HG03521 (cell line): ENCODE results near the gene FAM50A.
A peak's percentile ranks its signal among the peaks of the same experiment; 100 is the strongest.

Source experiments
- ATAC-seq: cut with Tn5 transposase; IDR thresholded peaks from one replicate; pipeline ENCODE4 v1.9.1; 2021; ENCODE audit warnings: mild to moderate bottlenecking, moderate library complexity; ENCODE audit not compliant: unreplicated experiment

The FAM50A gene

DNA sequence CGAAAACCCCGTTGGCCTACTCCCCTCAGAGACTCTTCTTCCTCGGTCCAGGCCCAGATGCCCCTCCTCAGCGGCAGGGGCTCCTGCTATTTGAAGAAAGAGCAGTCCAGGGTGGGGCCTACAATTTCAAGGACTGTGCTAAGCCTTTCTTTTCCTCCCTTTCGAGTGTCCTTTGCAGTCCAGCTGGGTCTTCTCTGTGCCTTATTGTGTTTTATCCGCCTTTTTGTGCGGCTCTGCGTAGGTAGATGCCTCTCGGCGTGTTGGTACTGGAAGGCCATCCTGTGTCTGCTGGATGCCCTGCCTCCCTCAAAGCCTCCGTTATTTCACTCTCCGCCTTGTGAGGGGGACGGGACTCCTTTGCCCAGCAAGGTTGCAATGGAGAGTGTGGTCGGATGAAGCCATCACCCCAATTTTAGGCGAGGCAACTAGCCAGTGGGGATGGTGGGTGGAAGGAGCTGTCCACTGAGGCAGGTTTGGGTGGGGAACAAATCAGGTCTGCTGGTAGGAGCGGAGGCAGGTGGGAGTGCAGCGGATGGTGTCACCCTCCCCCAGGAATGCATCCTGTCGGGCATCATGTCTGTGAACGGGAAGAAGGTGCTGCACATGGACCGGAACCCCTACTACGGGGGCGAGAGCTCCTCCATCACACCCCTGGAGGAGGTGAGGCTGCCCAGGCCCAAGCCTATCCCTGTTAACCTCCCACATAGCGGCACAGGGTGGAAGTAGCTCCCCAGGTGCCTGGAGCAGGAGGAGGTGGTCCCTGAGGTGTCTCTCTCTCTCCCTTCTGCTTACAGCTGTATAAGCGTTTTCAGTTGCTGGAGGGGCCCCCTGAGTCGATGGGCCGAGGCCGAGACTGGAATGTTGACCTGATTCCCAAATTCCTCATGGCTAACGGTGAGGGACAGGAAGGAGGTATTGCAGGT lies 5.7 kb upstream of the FAM50A start:
- ATAC-seq: no peak

DNA sequence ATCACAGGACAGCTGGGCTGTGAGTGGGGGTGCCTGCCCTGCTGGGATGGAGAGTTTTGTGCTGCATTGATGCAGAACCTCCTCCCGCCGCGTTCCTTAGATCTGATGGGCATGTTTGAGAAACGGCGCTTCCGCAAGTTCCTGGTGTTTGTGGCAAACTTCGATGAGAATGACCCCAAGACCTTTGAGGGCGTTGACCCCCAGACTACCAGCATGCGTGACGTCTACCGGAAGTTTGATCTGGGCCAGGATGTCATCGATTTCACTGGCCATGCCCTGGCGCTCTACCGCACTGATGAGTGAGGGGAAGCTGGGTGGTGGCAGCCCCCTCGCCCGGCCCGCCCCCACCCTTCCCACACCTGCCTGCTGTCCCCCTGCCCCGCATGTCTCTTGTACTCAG lies 4.1 kb upstream of the FAM50A start:
- ATAC-seq: no peak

DNA sequence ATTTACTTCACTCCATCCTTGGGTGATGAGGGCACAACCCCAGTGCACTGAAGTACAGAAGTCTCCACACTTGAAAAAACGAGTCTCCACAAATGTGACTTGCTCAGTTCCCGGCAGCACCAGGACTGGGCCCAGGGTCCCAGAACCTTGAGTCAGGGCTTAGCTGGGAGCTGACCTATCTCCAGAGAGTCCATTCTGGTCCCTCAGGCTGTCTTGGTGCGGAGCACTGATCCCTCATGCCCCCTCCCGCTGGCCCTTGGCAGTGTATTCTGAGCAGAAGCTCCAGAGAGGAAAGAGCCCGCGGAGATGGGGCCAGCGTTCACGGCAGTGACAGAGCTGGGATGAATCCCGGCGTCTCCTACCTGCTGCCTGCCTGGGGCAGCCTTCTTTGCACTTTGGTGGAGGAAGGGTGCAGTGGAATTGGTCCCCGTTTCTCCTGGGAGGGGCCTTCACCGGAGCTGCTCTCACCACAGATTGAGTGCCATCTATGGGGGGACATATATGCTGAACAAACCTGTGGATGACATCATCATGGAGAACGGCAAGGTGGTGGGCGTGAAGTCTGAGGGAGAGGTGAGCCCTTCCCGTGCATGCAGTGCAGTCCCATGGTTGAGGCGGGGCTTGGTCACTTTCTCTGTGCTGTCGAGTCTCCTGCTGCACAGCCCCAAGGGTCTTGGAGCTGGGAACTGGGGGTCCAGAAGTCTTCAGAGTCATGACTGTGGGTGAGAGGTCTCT lies 3.2 kb upstream of the FAM50A start:
- no peak for ATAC-seq

DNA sequence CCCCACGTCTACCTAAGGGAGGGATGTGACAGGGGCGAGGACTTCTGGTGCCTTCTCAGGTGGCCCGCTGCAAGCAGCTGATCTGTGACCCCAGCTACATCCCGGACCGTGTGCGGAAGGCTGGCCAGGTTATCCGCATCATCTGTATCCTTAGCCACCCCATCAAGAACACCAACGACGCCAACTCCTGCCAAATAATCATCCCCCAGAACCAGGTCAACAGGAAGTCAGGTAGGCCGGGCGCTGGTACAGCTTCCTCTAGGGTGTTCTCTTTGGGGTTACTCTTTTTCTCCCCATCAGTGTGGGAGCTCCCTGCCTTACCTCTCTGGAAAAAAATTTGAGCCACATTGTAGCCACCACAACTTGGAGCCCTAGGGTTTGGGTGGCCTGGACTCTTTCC lies 2.4 kb upstream of the FAM50A start:
- no peak for ATAC-seq

DNA sequence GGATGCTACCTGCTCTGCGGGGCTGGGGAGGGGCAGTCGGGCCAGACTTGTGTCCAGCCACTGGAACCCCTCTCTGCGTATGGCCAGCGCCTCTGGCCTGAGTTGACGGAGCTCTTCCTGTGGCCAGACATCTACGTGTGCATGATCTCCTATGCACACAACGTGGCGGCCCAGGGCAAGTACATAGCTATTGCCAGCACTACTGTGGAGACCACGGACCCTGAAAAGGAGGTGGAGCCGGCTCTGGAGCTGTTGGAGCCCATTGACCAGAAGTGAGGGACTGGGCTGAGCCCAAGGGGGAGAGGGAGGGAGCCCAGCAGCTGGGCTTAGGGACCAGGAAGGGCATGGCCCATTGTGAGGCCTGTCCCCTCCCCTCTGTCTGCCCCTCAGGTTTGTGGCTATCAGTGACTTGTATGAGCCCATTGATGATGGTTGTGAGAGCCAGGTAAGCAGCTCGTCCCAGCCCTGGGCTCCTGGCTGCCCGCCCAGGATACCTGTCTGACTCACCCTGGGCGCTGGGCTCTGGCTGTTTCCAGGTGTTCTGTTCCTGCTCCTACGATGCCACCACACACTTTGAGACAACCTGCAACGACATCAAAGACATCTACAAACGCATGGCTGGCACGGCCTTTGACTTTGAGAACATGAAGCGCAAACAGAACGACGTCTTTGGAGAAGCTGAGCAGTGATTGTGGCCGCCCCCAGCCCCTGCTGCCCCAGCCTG lies 1.8 kb upstream of the FAM50A start:
- ATAC-seq: no peak

DNA sequence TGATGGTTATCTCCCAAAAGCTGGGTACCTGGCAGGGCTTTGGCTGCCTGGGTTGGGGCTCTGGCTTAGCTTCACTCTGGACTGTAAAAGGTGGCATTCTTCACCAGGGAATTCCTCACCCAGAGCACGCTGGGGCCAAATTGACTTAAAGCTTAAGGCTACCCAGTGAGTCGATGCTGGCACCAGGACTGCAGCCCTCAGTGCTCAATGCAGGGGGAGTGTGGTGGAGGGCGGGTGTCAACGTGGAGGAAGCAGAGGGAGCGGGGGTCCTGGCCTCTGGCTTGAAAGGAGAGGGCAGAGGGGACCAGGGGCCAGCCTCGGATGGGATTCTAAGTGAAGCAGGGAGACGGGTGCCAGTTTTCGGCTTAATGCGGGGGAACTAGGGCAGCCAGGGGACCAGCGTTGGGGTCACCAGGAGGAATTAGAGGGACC lies 446 bp upstream of the FAM50A start:
- no peak for ATAC-seq

DNA sequence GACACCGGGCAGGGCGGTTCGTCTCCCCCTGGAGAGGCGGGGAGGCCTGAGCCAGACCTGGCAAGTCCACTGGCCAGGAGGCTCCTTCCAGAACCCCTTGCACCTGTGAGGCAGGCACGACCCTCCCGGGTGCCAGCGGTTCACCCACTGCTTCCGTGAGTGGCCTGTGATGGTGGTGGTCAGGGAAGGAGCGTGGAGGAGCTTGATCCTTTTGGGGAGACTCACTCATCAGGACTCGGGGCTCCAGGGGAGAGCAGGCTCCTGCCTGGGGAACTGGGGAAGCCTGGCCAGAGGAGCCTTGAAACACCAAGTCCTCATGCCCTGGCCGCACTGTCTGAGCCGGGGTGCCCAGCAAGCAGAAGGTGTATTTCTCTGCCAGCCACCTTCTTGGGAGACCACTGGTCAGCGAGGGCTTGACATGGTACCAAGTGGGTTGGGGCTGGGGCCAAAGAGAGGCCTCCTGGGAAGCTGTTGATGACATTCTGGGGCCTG lies 860 bp downstream of the FAM50A start:
- ATAC-seq: no peak

DNA sequence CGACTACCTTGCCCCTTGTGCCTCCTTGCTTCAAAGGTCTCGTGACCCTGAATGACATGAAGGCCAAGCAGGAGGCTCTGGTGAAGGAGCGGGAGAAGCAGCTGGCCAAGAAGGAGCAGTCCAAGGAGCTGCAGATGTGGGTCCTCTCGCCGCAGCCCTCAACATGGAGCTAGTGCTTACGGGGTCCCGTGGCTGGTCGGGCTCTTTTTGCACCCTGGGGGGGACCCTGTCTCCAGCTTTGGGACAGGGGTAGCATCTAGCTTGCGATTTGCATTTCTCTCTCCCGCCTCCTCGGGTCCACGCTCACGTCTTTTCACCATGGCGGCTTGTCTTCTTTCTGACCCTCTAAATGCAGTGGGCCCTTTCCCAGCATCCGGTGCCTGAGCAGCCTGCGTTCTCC lies 1.8 kb downstream of the FAM50A start:
- no peak for ATAC-seq

DNA sequence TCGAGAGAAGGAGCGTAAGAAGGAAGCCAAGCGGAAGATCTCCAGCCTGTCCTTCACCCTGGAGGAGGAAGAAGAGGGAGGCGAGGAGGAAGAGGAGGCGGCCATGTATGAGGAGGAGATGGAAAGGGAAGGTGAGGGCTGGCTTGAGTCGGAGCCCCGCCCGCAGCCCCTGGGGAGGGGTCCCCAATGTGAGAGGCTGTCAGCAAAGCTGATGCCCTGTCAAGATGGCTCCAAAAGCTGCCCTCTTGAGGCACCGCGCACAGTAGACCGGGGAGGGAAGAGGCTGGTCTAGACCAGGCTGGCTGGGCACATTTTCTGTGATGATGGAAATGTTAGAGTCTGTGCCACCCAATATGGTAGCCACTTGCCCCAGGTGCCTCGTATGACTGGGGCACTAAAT lies 2.5 kb downstream of the FAM50A start:
- no peak for ATAC-seq

DNA sequence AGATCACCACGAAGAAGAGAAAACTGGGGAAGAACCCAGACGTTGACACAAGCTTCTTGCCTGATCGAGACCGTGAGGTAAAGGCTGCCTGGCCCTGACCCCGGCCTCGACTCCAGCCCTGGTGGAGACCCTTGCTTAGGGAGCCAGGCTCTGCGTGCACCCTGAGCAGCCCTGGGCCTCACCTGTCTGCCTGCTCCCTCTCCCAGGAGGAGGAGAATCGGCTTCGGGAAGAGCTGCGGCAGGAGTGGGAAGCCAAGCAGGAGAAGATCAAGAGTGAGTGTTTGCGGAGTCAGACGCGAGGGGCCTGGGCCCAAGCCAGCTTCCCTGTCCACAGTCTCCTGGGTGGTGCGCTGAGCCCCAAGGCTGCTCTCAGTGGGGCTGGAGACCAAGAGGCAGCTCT lies 4.5 kb downstream of the FAM50A start:
- ATAC-seq: no peak

DNA sequence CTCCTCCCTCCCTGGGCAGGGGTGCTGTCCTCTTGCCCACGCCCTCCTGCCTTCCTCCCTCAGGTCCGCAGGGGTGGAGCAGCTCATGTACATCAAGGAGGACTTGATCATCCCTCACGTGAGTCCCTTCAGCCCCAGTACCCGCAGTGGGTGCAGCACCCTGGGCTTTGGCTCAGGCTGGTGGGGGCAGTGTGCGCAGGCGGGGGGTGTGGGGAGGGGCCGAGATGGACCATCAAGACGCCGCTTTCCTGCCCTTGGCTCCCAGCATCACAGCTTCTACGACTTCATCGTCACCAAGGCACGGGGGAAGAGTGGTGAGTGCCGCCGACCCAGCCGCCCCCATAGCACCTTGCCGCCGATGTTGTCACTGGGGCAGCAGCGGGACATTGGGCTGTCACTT lies 5.7 kb downstream of the FAM50A start:
- ATAC-seq: no peak

DNA sequence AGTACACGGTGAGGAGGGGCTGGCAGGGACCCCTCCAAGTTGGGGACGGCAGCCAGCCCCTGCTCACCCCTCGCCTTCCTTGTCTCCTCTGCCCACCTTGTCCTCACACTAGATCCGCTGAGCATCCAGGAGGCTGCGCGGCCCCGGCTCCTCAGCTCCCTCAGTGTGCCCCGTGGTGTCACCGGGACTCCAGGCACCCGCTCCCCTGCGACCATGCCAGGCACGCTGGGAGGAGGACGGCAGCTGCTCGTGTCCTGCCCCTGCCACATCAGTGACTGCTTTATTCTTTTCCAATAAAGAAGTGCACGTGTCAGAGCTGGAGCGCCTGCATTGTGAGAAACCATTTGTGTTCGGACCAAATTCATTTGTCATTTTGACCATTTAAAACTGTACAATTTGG lies 6.4 kb downstream of the FAM50A start:
- ATAC-seq: no peak

DNA sequence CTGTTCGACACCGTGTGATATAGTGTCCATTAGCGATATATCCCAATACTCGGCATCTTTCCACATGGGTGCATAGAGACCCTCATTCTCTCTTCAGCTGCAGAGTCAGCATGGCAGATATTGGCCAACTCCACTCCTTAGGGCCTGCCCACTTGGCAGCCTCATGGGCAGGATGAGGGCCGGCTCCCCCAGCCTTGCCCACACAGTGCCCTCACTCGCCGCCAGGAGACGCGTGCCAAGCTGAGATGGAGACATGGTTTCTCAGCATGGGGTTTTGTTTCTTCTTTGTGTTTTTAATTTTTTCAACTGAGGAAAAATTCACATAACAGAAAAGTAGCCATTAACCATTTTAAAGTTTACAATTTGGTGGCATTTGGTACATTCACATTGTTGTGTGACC lies 8.9 kb downstream of the FAM50A start:
- no peak for ATAC-seq

DNA sequence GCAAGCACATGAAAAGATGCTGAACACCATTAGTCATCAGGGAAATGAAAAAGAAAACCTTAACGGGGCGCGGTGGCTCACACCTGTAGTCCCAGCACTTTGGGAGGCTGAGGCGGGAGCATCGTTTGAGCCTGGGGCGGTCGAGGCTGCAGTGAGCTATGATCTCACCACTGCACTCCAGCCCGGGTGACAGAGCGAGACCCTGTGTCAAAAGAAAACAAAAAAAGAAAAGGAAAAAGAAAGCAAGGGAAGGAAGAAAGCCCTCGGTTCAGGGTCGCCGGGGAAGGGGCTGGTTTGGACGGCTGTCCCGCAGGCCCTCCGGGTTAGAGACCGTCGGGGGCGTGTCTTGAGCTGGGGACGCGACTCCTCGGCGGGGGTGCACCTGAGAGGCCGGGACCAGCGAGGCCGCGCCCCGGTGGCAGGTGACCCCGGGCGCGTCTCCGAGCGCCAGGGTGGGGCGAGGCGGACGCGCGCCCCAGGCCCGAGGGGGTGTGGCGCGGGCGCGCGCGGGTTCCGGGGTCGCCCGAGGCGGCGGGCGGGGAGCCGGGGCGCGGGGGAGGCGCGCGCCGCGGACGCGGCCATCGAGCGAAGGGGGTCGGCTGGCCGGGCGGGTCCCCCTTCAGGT lies 13.7 kb downstream of the FAM50A start:
- ATAC-seq: peak; percentile 44

DNA sequence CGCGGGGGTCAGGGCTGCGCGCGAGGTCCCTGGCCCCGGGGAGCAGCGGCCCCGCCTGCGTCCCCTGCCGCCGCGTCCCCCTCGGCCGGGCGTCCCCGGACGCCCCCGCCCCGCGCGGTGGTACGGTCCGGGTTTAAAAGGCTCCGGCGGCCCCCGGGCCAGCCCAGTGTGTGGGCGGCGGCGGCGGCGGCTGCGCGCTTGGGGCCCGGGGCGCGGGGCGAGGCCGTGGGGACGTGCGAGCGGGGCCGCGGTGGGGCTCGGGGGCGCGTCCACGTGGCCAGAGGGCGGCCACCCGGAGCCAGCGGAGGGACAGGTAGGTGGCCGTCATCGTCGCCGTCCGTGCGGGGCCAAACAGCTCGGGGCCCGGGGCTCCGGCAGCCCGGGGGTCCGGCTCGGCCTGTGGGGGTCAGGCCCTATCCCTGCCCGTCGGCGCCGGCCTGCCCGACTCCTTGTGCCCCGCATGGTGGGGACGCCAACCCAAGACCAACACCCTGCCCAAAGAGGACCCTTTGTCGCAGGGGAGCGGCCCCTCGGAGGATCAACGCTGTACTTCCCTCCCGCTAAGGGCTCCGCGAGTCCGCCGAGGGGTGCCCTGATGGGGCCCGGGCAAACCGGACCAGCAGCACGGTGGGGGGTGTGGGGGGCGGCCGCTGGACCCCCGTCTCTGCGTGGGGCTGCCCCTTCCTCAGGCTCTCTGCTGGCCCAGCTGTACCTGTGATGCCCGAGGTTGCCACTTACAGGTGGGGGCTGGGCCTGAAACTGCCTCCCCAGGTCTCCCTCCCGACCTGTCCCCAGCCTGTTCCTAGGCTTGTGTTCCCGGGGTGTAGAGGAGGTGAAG lies 14.4 kb downstream of the FAM50A start, which contains the start of gene PLXNA3:
Gene PLXNA3, plus strand, starts transcription at position 166 of the 838 bp plus-strand sequence. CDS start 1,903 bp downstream, outside the sequence.
- ATAC-seq: peak; percentile 46

DNA sequence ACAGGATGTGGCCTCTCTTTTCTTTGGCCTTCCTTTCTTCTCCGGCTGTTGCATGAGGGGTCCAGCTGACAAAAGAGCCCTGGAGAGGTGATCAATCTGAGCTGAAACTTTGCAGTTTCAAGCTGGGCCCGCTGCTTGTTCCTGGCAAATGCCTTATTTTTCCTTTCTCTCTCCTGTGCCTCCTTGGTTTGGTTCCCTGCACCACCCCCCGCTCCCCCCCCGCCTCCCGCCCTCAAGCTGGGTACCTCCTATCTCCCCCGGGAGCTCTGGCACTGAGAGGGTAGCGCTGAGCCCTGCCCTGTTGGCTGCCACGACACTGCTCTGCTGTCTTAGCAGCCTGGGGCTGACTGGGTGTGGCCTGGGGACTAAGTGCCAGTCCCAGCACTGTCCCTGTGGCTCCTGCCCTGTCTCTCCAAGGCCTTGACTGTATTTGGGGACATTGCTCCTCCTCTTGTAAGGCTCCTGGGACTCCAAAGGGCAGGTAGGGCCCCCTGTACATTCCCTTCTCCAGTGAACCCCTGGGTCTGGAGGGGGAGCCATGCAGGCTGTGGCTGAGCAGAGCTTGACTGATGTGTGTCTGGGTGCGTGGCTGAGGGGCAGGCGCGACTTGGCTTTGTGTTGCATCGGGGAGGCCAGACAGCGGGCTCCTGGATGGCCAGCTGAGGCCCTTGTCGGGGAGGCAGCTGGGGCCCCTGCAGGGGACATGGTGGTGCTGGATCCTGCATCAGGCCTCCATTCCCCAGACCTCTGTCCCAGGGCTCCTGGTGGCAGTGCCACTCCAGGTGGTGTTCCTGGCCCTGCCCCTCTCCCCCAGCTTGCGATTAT lies 15.2 kb downstream of the FAM50A start:
- no peak for ATAC-seq

DNA sequence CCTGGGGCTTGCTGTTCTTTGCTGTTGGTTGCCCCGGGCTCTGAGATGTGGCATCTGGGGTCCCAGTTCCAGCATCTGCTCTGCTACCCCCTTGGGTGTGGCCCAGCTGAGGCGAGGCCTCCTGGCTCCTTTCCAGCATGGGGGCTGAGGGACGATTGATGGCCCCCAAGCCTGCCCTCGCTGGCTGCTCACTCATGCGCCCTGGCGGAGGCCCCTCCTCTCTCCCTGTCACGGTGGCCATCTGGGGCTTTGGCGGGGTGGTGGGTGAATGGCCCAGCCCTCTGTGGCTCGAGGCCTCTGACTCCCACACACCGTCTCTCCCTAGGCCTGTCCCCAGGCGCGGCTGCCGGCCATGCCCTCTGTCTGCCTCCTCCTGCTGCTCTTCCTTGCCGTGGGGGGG lies 15.9 kb downstream of the FAM50A start:
- no peak for ATAC-seq

DNA sequence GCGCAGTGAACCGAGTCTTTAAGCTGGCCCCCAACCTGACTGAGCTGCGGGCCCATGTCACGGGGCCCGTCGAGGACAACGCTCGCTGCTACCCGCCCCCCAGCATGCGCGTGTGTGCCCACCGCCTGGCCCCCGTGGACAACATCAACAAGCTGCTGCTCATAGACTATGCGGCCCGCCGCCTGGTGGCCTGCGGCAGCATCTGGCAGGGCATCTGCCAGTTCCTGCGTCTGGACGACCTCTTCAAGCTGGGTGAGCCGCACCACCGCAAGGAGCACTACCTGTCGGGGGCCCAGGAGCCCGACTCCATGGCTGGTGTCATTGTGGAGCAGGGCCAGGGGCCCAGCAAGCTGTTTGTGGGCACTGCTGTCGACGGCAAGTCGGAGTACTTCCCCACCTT lies 16.4 kb downstream of the FAM50A start:
- ATAC-seq: no peak

DNA sequence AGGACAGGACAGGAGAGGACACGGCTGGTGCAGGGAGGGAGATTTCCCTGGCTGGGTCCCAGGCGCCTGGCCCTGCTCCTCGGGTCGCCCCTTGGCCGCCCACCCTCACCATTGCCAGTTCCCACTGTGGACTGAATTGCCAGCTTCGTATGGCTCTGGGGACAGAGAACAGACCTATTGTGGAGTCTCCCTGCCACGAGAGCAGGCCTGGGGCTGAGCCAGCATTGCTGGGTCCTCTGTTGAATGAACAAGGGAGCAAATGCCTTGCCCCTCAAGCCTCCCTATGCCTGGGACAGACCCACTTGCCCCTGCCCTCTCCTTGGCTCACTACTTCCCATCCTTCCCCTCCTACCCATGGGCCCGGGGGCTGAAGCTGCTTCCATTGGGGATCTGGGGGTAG lies 18.5 kb downstream of the FAM50A start:
- no peak for ATAC-seq
